ENCODE data around the gene MCC.

The MCC gene

DNA sequence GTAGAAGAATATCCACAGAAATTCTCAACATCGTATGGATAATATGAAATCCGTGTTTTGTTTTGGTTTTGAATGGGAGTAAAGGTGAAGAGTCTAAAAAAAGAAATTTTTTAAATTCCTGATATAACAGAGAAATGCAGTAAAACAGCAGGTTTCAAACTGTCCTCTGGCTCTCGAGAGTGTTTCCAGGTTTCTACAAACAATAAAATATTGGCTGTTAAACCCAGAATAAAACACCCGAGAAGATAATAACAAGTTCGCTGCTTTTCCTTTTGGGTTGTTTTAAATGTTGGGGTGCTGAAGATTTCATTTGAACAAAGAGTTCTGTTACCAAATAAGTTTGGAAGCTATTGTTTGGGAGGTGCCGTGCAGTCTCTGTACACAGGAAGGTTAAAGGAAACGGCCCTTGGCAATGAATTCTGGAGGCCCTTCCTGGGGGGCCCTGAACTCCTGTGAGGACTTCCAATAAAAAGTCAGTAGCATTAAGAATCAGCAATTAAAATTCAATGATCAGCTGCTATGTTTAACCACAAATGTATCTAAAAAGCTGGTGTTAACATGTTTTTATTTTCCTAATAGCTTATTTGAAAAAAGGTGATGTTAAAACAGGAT is 269.2 kb downstream of the MCC start:
- no peak overlapping the region for H3K27ac ChIP-seq
- TF ChIP-seq CTCF (IDR thresholded peaks at IDR 0.05) (no peak), ZFX (IDR thresholded peaks at IDR 0.05; ENCODE audit: borderline replicate concordance) (no peak)

DNA sequence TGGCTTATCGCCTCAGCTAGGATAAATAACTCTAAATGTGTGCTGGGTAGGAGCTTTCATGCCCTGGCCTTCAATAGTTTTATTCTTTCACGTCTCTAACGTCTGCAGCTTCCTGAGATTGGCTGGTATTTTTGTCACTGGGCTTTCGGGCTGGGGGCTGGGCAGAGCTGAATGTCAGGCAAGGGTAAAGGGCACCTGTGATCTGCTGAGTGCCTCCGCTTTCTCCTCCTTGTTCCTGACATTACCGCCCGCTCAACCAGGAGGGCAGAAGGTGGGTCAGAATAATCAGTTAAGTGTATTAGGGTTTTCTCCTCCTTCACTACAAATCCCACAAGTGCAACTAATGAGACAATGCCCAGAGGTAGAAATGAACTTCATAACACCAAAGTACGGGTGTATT is 270.1 kb downstream of the MCC start:
- no peak for TF ChIP-seq ZFX (IDR thresholded peaks at IDR 0.05; ENCODE audit: borderline replicate concordance)
- no peak for TF ChIP-seq CTCF (IDR thresholded peaks at IDR 0.05)
- H3K27ac ChIP-seq: no peak overlapping the region

GRCh38 chr5:113217619-113218184 is 270.6 kb downstream of the MCC start:
- no peak overlapping the region for H3K27ac ChIP-seq
- TF ChIP-seq CTCF (IDR thresholded peaks at IDR 0.05) (no peak), ZFX (IDR thresholded peaks at IDR 0.05; ENCODE audit: borderline replicate concordance) (no peak)

- TF ChIP-seq CTCF (IDR thresholded peaks at IDR 0.05): no peak
- TF ChIP-seq ZFX (IDR thresholded peaks at IDR 0.05; ENCODE audit: borderline replicate concordance): no peak
- H3K27ac ChIP-seq: no peak overlapping the region
Observed at GRCh38 chr5:113216545-113216944, 271.7 kb downstream of the MCC start.

GRCh38 chr5:113215401-113216060 is 272.7 kb downstream of the MCC start:
- TF ChIP-seq CTCF (IDR thresholded peaks at IDR 0.05) (no peak), ZFX (IDR thresholded peaks at IDR 0.05; ENCODE audit: borderline replicate concordance) (no peak)
- H3K27ac ChIP-seq: no peak overlapping the region

DNA sequence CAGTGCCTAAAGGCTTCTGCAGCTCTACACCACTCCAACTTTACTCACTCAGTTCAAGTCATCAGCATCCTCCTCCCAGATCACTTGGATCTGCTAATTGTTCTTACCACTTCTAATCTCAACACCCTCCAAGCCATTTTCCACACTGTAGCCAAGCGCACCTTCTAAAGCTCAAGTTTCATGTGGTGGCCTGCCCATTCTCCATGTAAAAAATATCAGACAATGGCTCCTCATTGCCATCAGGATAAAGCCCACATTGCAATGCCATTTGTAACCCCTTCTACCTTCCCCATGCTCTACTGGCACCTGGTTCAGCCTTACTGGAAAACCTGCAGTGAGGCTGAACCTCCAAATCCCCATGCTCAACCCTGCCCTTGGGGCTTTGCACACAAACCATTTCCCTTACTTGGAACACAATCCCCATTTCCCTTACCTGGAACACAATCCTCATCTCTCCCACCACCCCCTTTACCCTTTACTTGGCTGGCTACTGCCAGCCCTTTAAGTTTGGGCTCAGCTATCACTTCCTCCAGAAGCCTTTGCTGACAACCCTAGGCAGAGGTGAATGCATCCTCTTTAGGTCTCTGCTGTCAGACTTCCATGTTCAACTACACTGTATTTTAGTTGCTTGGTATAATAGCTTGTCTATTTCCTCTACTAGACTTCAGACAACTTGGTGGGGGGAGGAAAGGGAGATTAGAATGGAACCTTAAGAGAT is 273.5 kb downstream of the MCC start:
- H3K27ac ChIP-seq: no peak overlapping the region
- no peak for TF ChIP-seq CTCF (IDR thresholded peaks at IDR 0.05)
- TF ChIP-seq ZFX (IDR thresholded peaks at IDR 0.05; ENCODE audit: borderline replicate concordance): no peak
